B cell (primary cell): ENCODE results near the gene TAGLN2. TPM values are rescaled to one million over a fixed set of nuclear protein-coding genes. Genes with fewer than 3 reads are reported as not detected.

Experiments used
- ATAC-seq: fragments of 200-7000 bp; cut with Tn5 transposase; one replicate; pipeline ENCODE4 v1.10.0; 2021; ENCODE audit warnings: low read depth, mild to moderate bottlenecking, moderate number of reproducible peaks, moderate library complexity
- CTCF ChIA-PET: fragments of 350-600 bp; sonication (Branson Sonifier 250); formaldehyde crosslinking; loops from one replicate; lab custom pipeline; 2021; ENCODE audit warnings: antibody characterized with exemption, inconsistent platforms; lab: Charles Lee
- POLR2A ChIA-PET: fragments of 350-600 bp; sonication (Branson Sonifier 250); formaldehyde crosslinking; loops from one replicate; lab custom pipeline; 2021; ENCODE audit warnings: antibody characterized with exemption; lab: Charles Lee
- DNase-seq: peaks from one replicate; pipeline ENCODE4 v3.0.0; 2013
- H2AFZ ChIP-seq: 2 replicates; pipeline ENCODE4 v1.6.1; 2012; ENCODE audit warnings: mild to moderate bottlenecking, low read depth, low read length; ENCODE audit not compliant: insufficient read depth, poor library complexity, severe bottlenecking
- H3K27ac ChIP-seq, 2 donors: 1 replicate in 1 of 2; 2 replicates in 1 of 2; pipeline ENCODE4 v1.5.1; 2012 to 2013; ENCODE audit warnings: low read length in 2 of 2, mild to moderate bottlenecking in 2 of 2, moderate library complexity in 1 of 2
- H3K27me3 ChIP-seq, 4 experiments: fragments of 200-600 bp in 1 of 4; sonication (generic) in 1 of 4; replicated peaks in 1 of 4; 1 replicate in 2 of 4; 2 replicates in 2 of 4; pipeline versions ENCODE4 v1.6.1 to v1.7.0; 2013 to 2016; ENCODE audit warnings: low read length in 3 of 4, mild to moderate bottlenecking in 2 of 4, mixed read lengths in 1 of 4, moderate library complexity in 1 of 4; ENCODE audit not compliant: insufficient read depth in 4 of 4, control insufficient read depth in 3 of 4; ENCODE audit errors: control extremely low read depth in 1 of 4
- H3K36me3 ChIP-seq, 2 experiments: replicated peaks in 1 of 2; 1 replicate in 1 of 2; 2 replicates in 1 of 2; pipeline versions ENCODE4 v1.6.1 to v1.7.1; 2013; ENCODE audit warnings: low read length in 1 of 2; ENCODE audit not compliant: insufficient read depth in 2 of 2, control insufficient read depth in 1 of 2; ENCODE audit errors: control extremely low read depth in 1 of 2, extremely low read depth in 1 of 2
- H3K4me1 ChIP-seq, 2 donors: fragments of 200-600 bp in 1 of 2; sonication (generic) in 1 of 2; 1 replicate in 1 of 2; 2 replicates in 1 of 2; pipeline versions ENCODE4 v1.5.1 to v1.6.1; 2013 to 2017; ENCODE audit warnings: low read length in 2 of 2; ENCODE audit not compliant: control insufficient read depth in 2 of 2, insufficient read depth in 2 of 2
- H3K4me2 ChIP-seq: replicated peaks from 2 replicates; pipeline ENCODE3; 2012; ENCODE audit warnings: mild to moderate bottlenecking, low read depth, low read length; ENCODE audit not compliant: poor library complexity, severe bottlenecking
- H3K4me3 ChIP-seq, 5 experiments: fragments of 200-600 bp in 1 of 5; sonication (generic) in 1 of 5; 1 replicate in 3 of 5; 2 replicates in 2 of 5; pipeline versions ENCODE4 v1.5.1 to v1.7.0; 2011 to 2016; ENCODE audit warnings: low read length in 4 of 5, mild to moderate bottlenecking in 4 of 5, low read depth in 2 of 5, control low read depth in 1 of 5, moderate library complexity in 1 of 5; ENCODE audit not compliant: insufficient read depth in 1 of 5; ENCODE audit errors: control extremely low read depth in 1 of 5, extremely low read depth in 1 of 5
- H3K79me2 ChIP-seq: fragments of 200-600 bp; sonication (generic); one replicate; pipeline ENCODE4 v1.6.0; 2016; ENCODE audit warnings: low read length; ENCODE audit not compliant: control insufficient read depth, insufficient read depth
- H3K9ac ChIP-seq: fragments of 200-600 bp; sonication (generic); 2 replicates; pipeline ENCODE4 v1.6.1; 2017; ENCODE audit warnings: mild to moderate bottlenecking, low read length, moderate library complexity
- H3K9me3 ChIP-seq, 3 donors: one replicate each; pipeline versions ENCODE4 v1.6.1 to v1.7.1; 2013; ENCODE audit warnings: low read length in 2 of 3; ENCODE audit not compliant: control insufficient read depth in 2 of 3, insufficient read depth in 1 of 3; ENCODE audit errors: control extremely low read depth in 1 of 3
- H4K20me1 ChIP-seq: 2 replicates; pipeline ENCODE4 v1.6.0; 2012; ENCODE audit warnings: mild to moderate bottlenecking, low read length; ENCODE audit not compliant: insufficient read depth, control insufficient read depth, poor library complexity, severe bottlenecking
- H3K27ac Mint-ChIP-seq: one replicate; pipeline ENCODE4 v1.8.0; 2021; ENCODE audit warnings: mixed read lengths
- H3K27me3 Mint-ChIP-seq: one replicate; pipeline ENCODE4 v1.8.0; 2021; ENCODE audit warnings: mixed read lengths
- H3K4me1 Mint-ChIP-seq: one replicate; pipeline ENCODE4 v1.8.0; 2021; ENCODE audit warnings: mixed read lengths
- H3K4me3 Mint-ChIP-seq: one replicate; pipeline ENCODE4 v1.8.0; 2021; ENCODE audit warnings: mixed read lengths
- H3K9me3 Mint-ChIP-seq: one replicate; pipeline ENCODE4 v1.8.0; 2022; ENCODE audit warnings: mixed read lengths; ENCODE audit not compliant: insufficient read depth
- EZH2 ChIP-seq: IDR thresholded peaks from 2 replicates; pipeline ENCODE4 v1.6.1; 2012; ENCODE audit warnings: borderline replicate concordance, low read depth, mild to moderate bottlenecking, moderate library complexity, low read length; ENCODE audit not compliant: insufficient read depth, poor library complexity, severe bottlenecking
- WGBS: methylation state at CpG from one replicate; pipeline ENCODE4 v1.1.5; 2013; ENCODE audit warnings: missing lambda C conversion rate; ENCODE audit not compliant: insufficient coverage; 5-methylcytosine and 5-hydroxymethylcytosine counted together
- intact Hi-C: fragments of 100-400 bp; cut with micrococcal nuclease; formaldehyde crosslinking; loops from one replicate; pipeline ENCODE4 v1.10.0; 2022
- polyA plus RNA-seq: library from polyadenylated mRNA; depleted of rRNA; stranded (reverse); fragments of >200 nt; gene quantifications from 2 replicates; pipeline ENCODE4 v1.2.3, GENCODE V29; 2012
- total RNA-seq, 2 donors: library from RNA; stranded (reverse); fragments of 120-200 nt in 1 of 2; gene quantifications; 1 replicate in 1 of 2; 2 replicates in 1 of 2; pipeline versions ENCODE4 v1.2.3 to v1.2.4, GENCODE V29; 2013 to 2022
- TF ChIP-seq, protein P1 (sequence below): fragments of 200-600 bp; IDR thresholded peaks from one replicate; pipeline ENCODE4 v1.8.0; 2022; ENCODE audit warnings: antibody characterized with exemption, mild to moderate bottlenecking

TAGLN2 gene
- total and polyA plus RNA-seq, 2 donors (not counting 1 experiment from before 2014, with no cell fraction given) = 342 to 721 TPM

DNA sequence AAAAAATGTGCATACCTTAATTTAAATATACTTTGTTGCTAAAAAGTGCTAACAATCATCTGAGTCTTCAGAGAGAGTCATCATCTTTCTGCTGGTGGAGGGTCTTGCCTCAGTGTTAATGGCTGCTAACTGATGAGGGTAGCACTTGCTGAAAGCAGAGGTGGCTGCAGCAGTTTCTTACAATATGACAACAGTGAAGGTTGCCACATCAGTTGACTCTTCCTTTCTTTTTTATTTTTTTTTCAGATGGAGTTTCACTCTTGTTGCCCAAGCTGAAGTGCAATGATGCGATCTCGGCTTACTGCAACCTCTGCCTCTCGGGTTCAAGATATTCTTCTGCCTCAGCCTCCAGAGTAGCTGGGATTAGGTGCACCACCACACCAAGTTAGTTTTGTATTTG lies 22.8 kb downstream of the TAGLN2 start:
- no peak overlapping the region for H3K4me3 ChIP-seq
- H4K20me1 ChIP-seq = no peaks in the 10 kb centered on the region
- no peak overlapping the region for H3K27ac Mint-ChIP-seq
- H3K9me3 ChIP-seq = peaks cover 0 to 3% (median 0%) of the 10 kb centered on the region in 3 donors
- H3K9ac ChIP-seq = no peak overlapping the region
- H3K27me3 Mint-ChIP-seq = no peaks in the 10 kb centered on the region
- H3K9me3 Mint-ChIP-seq = no peaks in the 10 kb centered on the region
- H3K4me3 Mint-ChIP-seq = no peak overlapping the region
- no peaks in the 10 kb centered on the region for H3K79me2 ChIP-seq
- ChIA-PET POLR2A (no interaction called here), CTCF (interaction anchor here (5.1 kb wide), 1 partner anchor 10 kb away, joined by 19 read pairs; no protein-coding TSS in a partner anchor)
- peaks cover 0 to 4% (median 0%) of the 10 kb centered on the region in 4 experiments for H3K27me3 ChIP-seq
- peaks cover 15% of the 10 kb centered on the region for H3K4me1 Mint-ChIP-seq
- no peak for ATAC-seq
- peaks cover 9 to 11% of the 10 kb centered on the region in 2 donors for H3K4me1 ChIP-seq
- no peak overlapping the region for H2AFZ ChIP-seq
- no peak for DNase-seq
- no peak for TF ChIP-seq EZH2
- TF ChIP-seq, protein P1, sequence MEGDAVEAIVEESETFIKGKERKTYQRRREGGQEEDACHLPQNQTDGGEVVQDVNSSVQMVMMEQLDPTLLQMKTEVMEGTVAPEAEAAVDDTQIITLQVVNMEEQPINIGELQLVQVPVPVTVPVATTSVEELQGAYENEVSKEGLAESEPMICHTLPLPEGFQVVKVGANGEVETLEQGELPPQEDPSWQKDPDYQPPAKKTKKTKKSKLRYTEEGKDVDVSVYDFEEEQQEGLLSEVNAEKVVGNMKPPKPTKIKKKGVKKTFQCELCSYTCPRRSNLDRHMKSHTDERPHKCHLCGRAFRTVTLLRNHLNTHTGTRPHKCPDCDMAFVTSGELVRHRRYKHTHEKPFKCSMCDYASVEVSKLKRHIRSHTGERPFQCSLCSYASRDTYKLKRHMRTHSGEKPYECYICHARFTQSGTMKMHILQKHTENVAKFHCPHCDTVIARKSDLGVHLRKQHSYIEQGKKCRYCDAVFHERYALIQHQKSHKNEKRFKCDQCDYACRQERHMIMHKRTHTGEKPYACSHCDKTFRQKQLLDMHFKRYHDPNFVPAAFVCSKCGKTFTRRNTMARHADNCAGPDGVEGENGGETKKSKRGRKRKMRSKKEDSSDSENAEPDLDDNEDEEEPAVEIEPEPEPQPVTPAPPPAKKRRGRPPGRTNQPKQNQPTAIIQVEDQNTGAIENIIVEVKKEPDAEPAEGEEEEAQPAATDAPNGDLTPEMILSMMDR = no peak
- H3K36me3 ChIP-seq = no peaks in the 10 kb centered on the region
- 100% methylated on average over 3 of the region's 3 CpGs for WGBS
- intact Hi-C loops = no loop called here
- H3K27ac ChIP-seq = no peak overlapping the region
- H3K4me2 ChIP-seq = no peak overlapping the region

GRCh38 chr1:159900755-159901360 lies 24.4 kb downstream of the TAGLN2 start:
- ChIA-PET POLR2A (interaction anchor here (0.8 kb wide), 1 partner anchor 23 kb away, joined by 5 read pairs; no protein-coding TSS in a partner anchor), CTCF (no interaction called here)
- H3K4me1 Mint-ChIP-seq = peaks cover 15% of the 10 kb centered on the region

More at GRCh38 chr1:159900755-159901360, 24.4 kb downstream of the TAGLN2 start:
- Histone ChIP-seq H3K4me3 (no peak overlapping the region), H3K4me1 (peaks cover 9 to 11% of the 10 kb centered on the region in 2 donors), H3K9ac (no peak overlapping the region), H2AFZ (no peak overlapping the region), H4K20me1 (no peaks in the 10 kb centered on the region), H3K9me3 (peaks cover 0 to 3% (median 0%) of the 10 kb centered on the region in 3 donors), H3K27me3 (peaks cover 0 to 4% (median 0%) of the 10 kb centered on the region in 4 experiments), H3K79me2 (no peaks in the 10 kb centered on the region), H3K36me3 (no peaks in the 10 kb centered on the region), H3K4me2 (no peak overlapping the region), H3K27ac (no peak overlapping the region)
- H3K27ac Mint-ChIP-seq = no peak overlapping the region
- DNase-seq (no peak), ATAC-seq (no peak)
- H3K9me3 Mint-ChIP-seq = no peaks in the 10 kb centered on the region
- intact Hi-C loops = no loop called here
- WGBS = 90% methylated on average over 1 of the region's 2 CpGs
- H3K4me3 Mint-ChIP-seq = no peak overlapping the region
- TF ChIP-seq EZH2 = no peak
- TF ChIP-seq, protein P1 = no peak
- H3K27me3 Mint-ChIP-seq = no peaks in the 10 kb centered on the region
